ENCODE measurements around the gene DDX39A.

The DDX39A gene

DNA sequence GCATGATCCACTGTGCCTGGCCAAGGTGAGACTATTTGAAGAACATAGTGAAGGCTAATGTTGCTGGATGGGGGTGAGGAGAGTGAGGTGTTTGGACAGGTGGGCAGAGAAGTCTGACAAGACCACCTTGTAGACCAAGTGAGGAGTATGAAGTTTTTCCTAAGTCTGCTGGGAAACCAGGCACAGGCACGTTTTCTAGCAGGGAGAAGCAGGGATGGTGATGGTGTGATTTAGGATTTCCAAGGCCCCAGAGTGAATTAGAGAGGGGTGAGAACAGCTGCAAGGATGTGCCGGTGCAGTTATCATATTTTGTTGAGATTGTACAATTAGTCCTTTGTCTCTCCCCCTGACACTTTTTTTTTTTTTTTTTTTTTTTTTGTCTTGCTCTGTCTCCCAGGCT is 8.3 kb upstream of the DDX39A start:
- no peak for TF ChIP-seq FOXM1 (IDR thresholded peaks at IDR 0.05; ENCODE audit: borderline replicate concordance)
- no peak for DNase-seq (ENCODE audit: extremely low spot score)
- ChIA-PET CTCF (no interaction called here), POLR2A (interaction anchor here (0.7 kb wide), 1 partner anchor 90 kb away, joined by 3 read pairs; no protein-coding TSS in a partner anchor)

DNA sequence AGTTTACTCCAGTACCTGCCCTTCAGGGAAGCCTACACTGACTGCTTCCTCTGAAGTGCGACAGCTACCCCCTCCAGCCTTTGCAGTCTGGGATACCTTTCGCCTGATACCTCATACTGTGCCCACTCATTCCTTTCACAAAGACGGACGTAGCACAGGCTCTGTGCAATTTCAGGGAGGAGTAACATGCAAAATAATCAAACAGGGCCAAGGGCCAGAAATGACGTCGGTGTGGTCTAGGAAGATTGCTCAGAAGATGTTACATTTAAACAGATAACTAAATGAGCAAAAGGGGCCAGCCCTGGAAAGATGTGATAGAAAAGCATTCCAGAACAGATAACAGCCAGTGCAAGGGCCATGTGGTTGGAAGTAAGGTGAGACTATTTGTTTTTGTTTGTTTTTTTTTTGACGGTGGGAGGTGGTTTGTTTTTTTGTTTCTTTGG is 6.6 kb upstream of the DDX39A start:
- ChIA-PET CTCF (no interaction called here), POLR2A (no interaction called here)
- TF ChIP-seq NFRKB (IDR thresholded peaks at IDR 0.05) (no peak), HDGF (IDR thresholded peaks at IDR 0.05; ENCODE audit: borderline replicate concordance) (no peak), ARNT (IDR thresholded peaks at IDR 0.05) (no peak), ELF4 (IDR thresholded peaks at IDR 0.05) (no peak), SP1 (IDR thresholded peaks at IDR 0.05) (no peak), LEF1 (IDR thresholded peaks at IDR 0.05; ENCODE audit: borderline replicate concordance) (no peak), TARDBP (IDR thresholded peaks at IDR 0.05) (no peak), SUZ12 (IDR thresholded peaks at IDR 0.05) (no peak), FOXA1 (IDR thresholded peaks at IDR 0.05) (no peak), FOXK2 (IDR thresholded peaks at IDR 0.05) (no peak), FOXM1 (IDR thresholded peaks at IDR 0.05; ENCODE audit: borderline replicate concordance) (no peak), CTBP1 (IDR thresholded peaks at IDR 0.05; ENCODE audit: borderline replicate concordance) (no peak), L3MBTL2 (conservative IDR thresholded peaks at IDR 0.05) (no peak), BHLHE40 (IDR thresholded peaks at IDR 0.05; ENCODE audit: borderline replicate concordance) (no peak), ZNF384 (IDR thresholded peaks at IDR 0.05) (no peak)
- TF ChIP-seq, protein P1, sequence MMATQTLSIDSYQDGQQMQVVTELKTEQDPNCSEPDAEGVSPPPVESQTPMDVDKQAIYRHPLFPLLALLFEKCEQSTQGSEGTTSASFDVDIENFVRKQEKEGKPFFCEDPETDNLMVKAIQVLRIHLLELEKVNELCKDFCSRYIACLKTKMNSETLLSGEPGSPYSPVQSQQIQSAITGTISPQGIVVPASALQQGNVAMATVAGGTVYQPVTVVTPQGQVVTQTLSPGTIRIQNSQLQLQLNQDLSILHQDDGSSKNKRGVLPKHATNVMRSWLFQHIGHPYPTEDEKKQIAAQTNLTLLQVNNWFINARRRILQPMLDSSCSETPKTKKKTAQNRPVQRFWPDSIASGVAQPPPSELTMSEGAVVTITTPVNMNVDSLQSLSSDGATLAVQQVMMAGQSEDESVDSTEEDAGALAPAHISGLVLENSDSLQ (IDR thresholded peaks at IDR 0.05): no peak
- DNase-seq (ENCODE audit: extremely low spot score): no peak

DNA sequence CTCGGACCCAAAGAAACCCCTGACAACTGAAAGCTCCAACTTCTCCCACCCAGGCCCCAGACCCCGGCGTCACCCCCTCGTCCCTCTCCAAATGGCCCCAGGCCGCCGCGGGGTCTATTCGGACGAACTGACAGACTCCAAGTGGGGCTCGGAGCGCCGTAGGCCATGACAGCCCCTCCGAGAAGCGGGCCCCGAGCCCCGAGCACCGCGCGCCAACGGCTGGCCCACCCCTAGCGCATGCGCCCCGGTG is 360 bp downstream of the DDX39A start:
- no peak for TF ChIP-seq SP1 (IDR thresholded peaks at IDR 0.05)
- ChIA-PET CTCF (no interaction called here), POLR2A (interaction anchor here (1.0 to 1.1 kb wide), 2 partner anchors 10 to 13 kb away, joined by 3 to 4 read pairs; no protein-coding TSS in a partner anchor)
- DNase-seq (ENCODE audit: extremely low spot score): peak; percentile 85

DNA sequence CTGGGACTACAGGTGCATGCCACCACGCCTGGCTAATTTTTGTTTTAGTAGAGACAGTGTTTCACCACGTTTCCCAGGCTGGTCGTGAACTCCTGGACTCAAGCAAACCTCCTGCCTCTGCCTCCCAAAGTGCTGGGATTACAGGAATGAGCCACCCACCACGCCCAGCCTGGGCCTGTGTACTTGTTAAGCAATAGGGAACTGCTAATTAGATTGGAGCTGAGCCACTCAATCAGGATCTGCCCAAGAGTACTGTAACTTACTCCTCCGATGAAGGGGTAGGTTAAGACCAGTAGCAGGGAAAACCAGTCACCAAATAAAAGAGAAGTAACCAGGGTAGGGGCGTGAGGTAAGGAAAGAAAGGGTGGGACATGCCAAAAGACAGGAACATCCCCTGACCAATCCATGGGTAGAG is 2.3 kb downstream of the DDX39A start:
- ChIA-PET CTCF (no interaction called here), POLR2A (no interaction called here)

DNA sequence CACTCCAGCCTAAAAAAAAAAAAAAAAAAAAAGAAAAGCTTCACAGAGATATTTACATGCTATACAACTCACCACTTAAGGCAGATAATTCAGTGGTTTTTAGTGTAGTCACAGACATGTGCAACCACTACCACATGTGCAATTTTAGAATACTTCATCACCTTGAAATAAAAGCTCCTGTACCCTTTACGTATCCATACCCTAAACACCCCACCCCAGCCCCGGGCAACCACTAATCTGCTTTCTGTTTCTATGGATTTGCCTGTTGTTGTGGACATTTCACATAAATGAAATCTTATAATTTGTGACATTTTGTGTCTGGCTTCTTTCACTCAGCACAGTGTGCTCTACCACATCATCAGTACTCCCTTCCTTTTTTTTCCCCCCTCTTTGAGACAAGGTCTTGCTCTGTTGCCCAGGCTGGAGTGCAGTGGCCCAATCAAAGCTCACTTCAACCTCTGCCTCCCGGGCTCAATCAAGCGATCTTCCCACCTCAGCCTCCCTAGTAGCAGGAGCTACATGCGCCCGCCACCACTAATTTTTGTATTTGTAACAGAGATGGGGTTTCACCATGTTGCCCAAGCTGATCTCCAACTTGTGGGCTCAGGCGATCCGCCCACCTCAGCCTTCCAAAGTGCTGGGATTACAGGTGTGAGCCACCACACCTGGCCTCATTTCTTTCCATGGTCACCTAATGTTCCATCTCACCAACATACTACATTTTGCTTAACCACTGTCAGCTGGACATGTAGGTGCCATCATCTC is 4.0 kb downstream of the DDX39A start:
- ChIA-PET POLR2A (interaction anchor here (1.6 kb wide), 1 partner anchor 9 kb away, joined by 6 read pairs; no protein-coding TSS in a partner anchor), CTCF (interaction anchor here (0.7 kb wide), 1 partner anchor 1655 kb away, joined by 3 read pairs; no protein-coding TSS in a partner anchor)
- DNase-seq (ENCODE audit: extremely low spot score): no peak
- no peak for TF ChIP-seq SUZ12 (IDR thresholded peaks at IDR 0.05)

More for the DNA sequence above, 2.3 kb downstream of the DDX39A start:
- no peak for DNase-seq (ENCODE audit: extremely low spot score)
- TF ChIP-seq LEF1 (IDR thresholded peaks at IDR 0.05; ENCODE audit: borderline replicate concordance) (no peak), ELF4 (IDR thresholded peaks at IDR 0.05) (no peak), FOXK2 (IDR thresholded peaks at IDR 0.05) (no peak), CTBP1 (IDR thresholded peaks at IDR 0.05; ENCODE audit: borderline replicate concordance) (no peak), FOXA1 (IDR thresholded peaks at IDR 0.05) (no peak), BHLHE40 (IDR thresholded peaks at IDR 0.05; ENCODE audit: borderline replicate concordance) (no peak), NFRKB (IDR thresholded peaks at IDR 0.05) (no peak), HDGF (IDR thresholded peaks at IDR 0.05; ENCODE audit: borderline replicate concordance) (no peak), SP1 (IDR thresholded peaks at IDR 0.05) (no peak), ZNF384 (IDR thresholded peaks at IDR 0.05) (no peak), FOXM1 (IDR thresholded peaks at IDR 0.05; ENCODE audit: borderline replicate concordance) (no peak), TARDBP (IDR thresholded peaks at IDR 0.05) (no peak)
- TF ChIP-seq, protein P1 (IDR thresholded peaks at IDR 0.05): no peak

DNA sequence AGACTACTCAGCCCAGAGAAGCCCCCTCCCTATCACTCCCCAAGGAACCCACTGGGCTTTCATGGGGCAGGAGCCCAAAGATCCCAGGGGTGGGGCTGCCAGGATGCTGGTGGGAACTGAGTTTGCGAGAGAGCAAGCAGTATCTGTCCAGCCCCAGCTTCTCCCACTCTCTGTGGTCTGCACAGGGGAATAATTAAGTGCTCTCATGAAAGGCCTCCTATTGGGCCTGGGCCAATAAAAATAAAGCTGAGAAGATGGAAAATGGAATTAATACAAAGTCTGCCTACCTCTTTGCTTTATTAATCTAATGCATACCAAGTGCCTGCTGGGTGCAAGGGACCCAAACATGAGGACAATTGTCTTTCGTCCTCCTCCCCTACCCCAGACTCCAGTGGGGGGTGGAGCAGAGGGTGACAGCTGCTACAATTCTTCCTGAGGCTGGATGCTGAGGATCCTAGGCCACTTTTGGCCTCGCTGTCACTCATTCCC is 5.4 kb downstream of the DDX39A start:
- ChIA-PET CTCF (no interaction called here), POLR2A (no interaction called here)
- no peak for DNase-seq (ENCODE audit: extremely low spot score)
- TF ChIP-seq TARDBP (IDR thresholded peaks at IDR 0.05): no peak
- TF ChIP-seq, protein P1 (IDR thresholded peaks at IDR 0.05): peak; percentile 48

DNA sequence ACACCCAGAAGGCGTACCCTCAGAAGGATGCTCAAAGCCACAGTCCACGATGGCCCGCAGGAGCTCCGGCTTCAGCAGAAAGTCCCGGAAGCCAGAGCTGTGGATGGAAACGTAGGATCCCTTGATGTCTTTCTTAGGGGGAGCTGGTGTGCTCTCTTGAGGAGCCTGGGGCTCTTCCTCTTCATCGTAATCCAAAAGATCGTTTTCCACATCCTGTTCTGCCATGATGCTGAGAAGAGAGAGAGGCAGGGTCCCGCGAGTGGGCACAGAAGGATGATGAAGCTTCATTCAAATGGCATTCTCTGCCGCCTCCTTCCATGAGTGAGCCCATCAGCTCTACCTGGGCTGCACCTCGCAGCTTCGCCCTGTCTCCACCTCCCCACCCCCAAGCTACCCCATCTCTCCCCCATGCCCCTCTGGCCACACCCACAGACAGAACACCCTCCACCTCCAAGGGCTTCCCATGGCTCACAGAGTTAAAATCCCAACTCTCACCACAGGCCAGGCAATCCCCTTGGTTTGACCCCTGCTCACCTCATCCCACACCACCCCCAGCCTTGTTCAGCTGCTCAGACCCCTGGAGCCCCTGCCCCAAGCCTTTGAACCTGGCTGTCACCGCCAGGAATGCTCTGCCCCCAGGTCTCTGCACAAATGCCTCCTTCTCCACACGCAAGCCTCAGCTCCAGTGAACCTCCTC is 6.0 kb downstream of the DDX39A start:
- ChIA-PET CTCF (no interaction called here), POLR2A (interaction anchor here (0.9 kb wide), 1 partner anchor 32 kb away, joined by 3 read pairs; the partner anchor contains the start of gene ADGRE5)
- no peak for DNase-seq (ENCODE audit: extremely low spot score)
- TF ChIP-seq SUZ12 (IDR thresholded peaks at IDR 0.05): no peak
- TF ChIP-seq, protein P1 (IDR thresholded peaks at IDR 0.05): no peak
- no peak for TF ChIP-seq FOXA1 (IDR thresholded peaks at IDR 0.05)
- TF ChIP-seq FOXK2 (IDR thresholded peaks at IDR 0.05): no peak

All from HEK293T (cell line).